ENCODE data around the gene FOXP1.
"Not testable (repeated sequence)": the region's sequence is repeated elsewhere in the genome, so short reads cannot be mapped to it uniquely, and the experiment has no call there.

FOXP1 gene

GRCh38 chr3:71532639-71533395 lies 50.7 kb downstream of the FOXP1 start:
- Histone ChIP-seq H3K4me1 (ENCODE audit: control insufficient read depth in 1 of 2, insufficient read depth in 1 of 2, low read depth in 1 of 2, low read length in 1 of 2) (peaks cover 50 to 55% of the 10 kb centered on the region in 2 experiments), H3K27ac (peak overlapping the region; percentile 80), H3K36me3 (no peaks in the 10 kb centered on the region), H3K9me3 (no peaks in the 10 kb centered on the region), H3K27me3 (no peaks in the 10 kb centered on the region), H3K4me3 (ENCODE audit: low read depth in 1 of 2, low read length in 1 of 2) (peak overlapping the region; percentile 1 to 32)
- TF ChIP-seq CTCF (IDR thresholded peaks at IDR 0.05) = no peak

DNA sequence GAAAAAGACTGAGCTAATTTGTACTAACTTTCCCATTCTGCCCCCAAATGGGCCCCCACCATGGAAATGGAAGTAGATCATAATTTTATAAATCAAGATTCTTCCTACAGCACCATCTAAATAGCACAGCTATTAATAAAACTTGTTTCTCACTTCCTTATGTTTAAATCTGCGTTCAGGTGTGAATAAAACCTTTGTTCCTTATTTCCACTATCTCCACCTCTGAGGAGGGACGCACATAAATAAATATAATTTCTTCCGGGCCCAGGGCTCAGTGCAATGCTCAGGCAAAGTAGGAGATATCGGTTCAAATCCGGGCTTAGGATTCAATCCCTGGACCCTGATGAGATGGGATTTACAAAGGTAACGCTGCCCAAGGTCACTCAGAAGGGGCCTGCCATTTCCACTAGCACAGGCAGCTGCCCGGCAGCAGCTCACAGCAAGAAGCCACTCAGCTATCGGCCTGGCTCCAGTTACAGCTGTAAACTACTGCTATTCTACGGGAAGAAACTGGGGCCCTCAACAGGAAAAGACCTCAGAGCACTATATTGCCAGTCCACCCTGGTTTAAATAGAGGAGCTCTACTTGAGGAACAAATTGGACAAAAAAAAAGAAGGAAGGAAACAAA lies 52.5 kb downstream of the FOXP1 start:
- Histone ChIP-seq H3K9me3 (no peaks in the 10 kb centered on the region), H3K4me3 (ENCODE audit: low read depth in 1 of 2, low read length in 1 of 2) (peak overlapping the region in 1 of 2 experiments; percentile 6), H3K27ac (peak overlapping the region; percentile 80), H3K4me1 (ENCODE audit: control insufficient read depth in 1 of 2, insufficient read depth in 1 of 2, low read depth in 1 of 2, low read length in 1 of 2) (peaks cover 55 to 67% of the 10 kb centered on the region in 2 experiments), H3K27me3 (no peaks in the 10 kb centered on the region), H3K36me3 (no peaks in the 10 kb centered on the region)
- no peak for TF ChIP-seq CTCF (IDR thresholded peaks at IDR 0.05)

- Histone ChIP-seq H3K27ac (peak overlapping the region; percentile 59), H3K4me3 (ENCODE audit: low read depth in 1 of 2, low read length in 1 of 2) (no peak overlapping the region), H3K27me3 (no peaks in the 10 kb centered on the region), H3K9me3 (no peaks in the 10 kb centered on the region), H3K4me1 (ENCODE audit: control insufficient read depth in 1 of 2, insufficient read depth in 1 of 2, low read depth in 1 of 2, low read length in 1 of 2) (peaks cover 75 to 81% of the 10 kb centered on the region in 2 experiments), H3K36me3 (no peaks in the 10 kb centered on the region)
- no peak for TF ChIP-seq CTCF (IDR thresholded peaks at IDR 0.05)
Observed at GRCh38 chr3:71528816-71529215, 54.7 kb downstream of the FOXP1 start.

DNA sequence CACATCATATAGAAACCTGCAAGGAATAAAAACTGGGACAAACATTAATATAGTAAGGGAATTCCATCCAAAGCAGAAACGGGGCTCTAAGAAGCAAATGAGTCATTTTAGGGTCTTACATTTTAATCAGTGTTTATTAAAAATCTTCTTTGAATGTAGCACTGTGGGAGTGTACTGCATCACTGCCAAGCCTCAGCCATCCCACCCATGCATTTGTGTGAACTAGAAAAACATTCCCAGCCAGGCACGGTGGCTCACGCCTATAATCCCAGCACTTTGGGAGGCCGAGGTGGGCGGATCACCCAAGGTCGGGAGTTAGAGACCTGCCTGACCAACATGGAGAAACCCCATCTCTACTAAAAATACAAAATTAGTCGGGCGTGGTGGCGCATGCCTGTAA lies 57.1 kb downstream of the FOXP1 start:
- H3K4me3 ChIP-seq (ENCODE audit: low read depth in 1 of 2, low read length in 1 of 2); H3K9me3 ChIP-seq; H3K27me3 ChIP-seq; H3K36me3 ChIP-seq: not testable (repeated sequence)
- peak overlapping the region; percentile 69 for H3K27ac ChIP-seq
- peaks cover 51 to 61% of the 10 kb centered on the region in 2 experiments for H3K4me1 ChIP-seq (ENCODE audit: control insufficient read depth in 1 of 2, insufficient read depth in 1 of 2, low read depth in 1 of 2, low read length in 1 of 2)

DNA sequence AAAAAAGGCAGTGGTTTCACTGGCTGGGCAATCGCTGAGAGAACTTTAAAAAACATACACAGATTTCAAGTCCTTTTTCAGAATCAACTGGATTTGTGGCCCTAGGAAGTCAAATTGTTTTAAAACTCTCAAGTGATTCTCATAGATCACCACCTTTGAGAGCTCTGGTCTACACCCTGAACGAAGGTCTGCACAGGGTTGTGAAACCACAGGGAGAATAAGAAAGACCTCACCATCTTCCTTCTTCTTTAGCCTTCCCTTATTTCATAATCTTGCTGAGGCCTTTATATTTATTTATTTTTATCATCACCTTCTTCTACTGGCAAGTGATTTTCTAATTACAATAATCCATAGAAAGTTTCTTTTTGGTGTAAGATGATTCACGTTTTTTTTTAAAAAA lies 58.1 kb downstream of the FOXP1 start:
- H3K27ac ChIP-seq = peak overlapping the region; percentile 69
- H3K27me3 ChIP-seq = no peaks in the 10 kb centered on the region
- TF ChIP-seq CTCF (IDR thresholded peaks at IDR 0.05) = no peak
- H3K36me3 ChIP-seq = no peaks in the 10 kb centered on the region
- H3K4me3 ChIP-seq (ENCODE audit: low read depth in 1 of 2, low read length in 1 of 2) = no peak overlapping the region
- no peaks in the 10 kb centered on the region for H3K9me3 ChIP-seq
- H3K4me1 ChIP-seq (ENCODE audit: control insufficient read depth in 1 of 2, insufficient read depth in 1 of 2, low read depth in 1 of 2, low read length in 1 of 2) = peaks cover 40 to 51% of the 10 kb centered on the region in 2 experiments

DNA sequence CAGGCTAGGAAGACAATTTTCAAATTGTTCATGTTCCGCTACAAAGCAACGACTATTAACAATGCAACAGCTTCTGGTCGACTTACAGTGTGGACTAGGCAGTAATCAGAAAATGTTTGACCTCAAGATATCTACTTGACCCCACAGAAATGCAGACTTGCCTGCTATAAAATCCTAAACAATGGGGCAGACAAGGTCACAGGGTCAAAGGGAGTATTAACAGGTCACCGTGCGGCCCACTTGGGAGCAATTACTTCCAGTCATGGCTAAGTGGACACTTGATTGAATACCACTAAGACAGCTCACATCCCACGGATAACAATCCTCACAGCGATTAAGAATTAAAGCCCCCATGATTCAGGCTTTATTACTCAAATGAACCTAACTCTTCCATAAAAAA lies 58.9 kb downstream of the FOXP1 start:
- no peak overlapping the region for H3K4me3 ChIP-seq (ENCODE audit: low read depth in 1 of 2, low read length in 1 of 2)
- no peaks in the 10 kb centered on the region for H3K27me3 ChIP-seq
- H3K36me3 ChIP-seq = no peaks in the 10 kb centered on the region
- peak overlapping the region; percentile 69 for H3K27ac ChIP-seq
- TF ChIP-seq CTCF (IDR thresholded peaks at IDR 0.05) = no peak
- no peaks in the 10 kb centered on the region for H3K9me3 ChIP-seq
- peaks cover 35 to 43% of the 10 kb centered on the region in 2 experiments for H3K4me1 ChIP-seq (ENCODE audit: control insufficient read depth in 1 of 2, insufficient read depth in 1 of 2, low read depth in 1 of 2, low read length in 1 of 2)
